ENCODE measurements around the gene ROBO1. TPM values are rescaled to one million over a fixed set of nuclear protein-coding genes. Genes with fewer than 3 reads are reported as not detected.

Gene ROBO1
- total RNA-seq, 1 experiment from 2014 or later, result 14.2 TPM

DNA sequence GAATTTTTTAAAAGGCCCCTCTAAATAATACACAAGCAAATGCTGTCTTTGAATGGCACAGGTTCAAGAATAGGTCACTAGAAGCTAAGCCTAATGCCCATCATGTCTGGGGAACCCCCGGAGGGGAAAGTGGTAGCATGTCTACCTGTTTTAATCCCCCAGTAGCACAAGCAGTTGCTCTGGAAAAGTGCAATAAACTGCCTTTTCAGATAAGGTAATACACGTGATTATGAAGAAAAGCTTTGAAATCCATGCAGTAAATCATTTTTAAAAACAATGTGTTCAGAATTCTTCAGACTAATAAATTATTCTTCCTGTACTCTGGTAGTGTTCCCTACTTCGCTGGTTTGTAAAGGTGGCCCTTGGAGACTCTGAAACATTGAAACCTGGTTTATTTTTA is 922.2 kb downstream of the ROBO1 start:
- no peak for DNase-seq (ENCODE audit: low read depth)

DNA sequence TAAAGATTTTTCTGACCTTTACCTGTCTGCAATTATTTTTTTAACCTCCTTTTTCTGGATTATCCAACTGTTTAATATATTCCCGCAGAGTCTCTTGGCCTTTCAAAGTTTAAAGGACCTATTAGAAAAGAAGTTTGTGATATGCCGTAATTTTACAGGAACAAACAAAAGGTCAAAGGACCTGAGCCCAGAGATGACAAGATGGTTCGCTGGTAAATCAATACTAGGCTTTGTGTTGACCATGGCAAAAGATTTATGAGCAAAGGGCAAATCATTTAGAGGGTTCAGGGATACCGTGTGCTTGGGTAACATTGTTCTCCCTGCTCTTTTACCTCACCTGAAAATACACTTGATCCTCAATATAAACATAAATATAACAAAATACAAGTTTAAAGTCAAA is 923.5 kb downstream of the ROBO1 start:
- no peak for DNase-seq (ENCODE audit: low read depth)

DNA sequence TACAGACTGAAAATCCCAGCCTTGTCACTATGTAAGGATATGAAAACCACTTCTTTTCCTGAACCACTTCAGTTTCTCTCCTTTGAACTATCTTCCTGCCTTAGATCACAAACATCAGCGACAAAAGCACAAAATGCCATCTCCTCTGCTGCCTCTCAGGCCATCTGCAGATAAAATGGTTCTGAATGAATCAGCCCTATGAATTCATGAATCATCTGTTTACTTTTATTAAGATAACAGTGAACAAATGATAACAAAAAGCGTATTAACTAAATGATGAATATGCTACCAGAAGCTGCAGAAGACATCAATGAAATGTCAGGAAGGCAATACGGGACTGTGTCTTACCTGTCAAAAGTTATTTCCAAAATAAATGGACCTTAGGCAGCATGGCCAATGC is 928.1 kb downstream of the ROBO1 start:
- DNase-seq (ENCODE audit: low read depth), result no peak

DNA sequence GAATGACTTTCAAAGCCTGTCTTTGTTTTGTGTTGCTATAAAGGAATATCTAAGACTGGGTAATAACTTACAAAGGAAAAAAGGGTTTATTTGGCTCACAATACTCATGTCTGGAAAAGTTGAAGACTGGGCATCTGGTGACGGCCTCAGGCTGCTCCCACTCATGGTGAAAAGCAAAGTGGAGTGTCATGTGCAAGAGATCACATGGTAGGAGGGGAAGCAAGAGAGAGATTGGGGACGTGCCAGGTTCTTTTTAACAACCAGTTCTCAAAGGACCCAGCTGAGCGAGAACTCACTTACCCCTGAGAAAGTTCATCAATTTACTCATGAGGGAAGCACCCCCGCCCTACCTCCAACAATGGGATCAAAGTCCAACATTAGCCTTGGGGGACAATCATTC is 929.4 kb downstream of the ROBO1 start:
- DNase-seq (ENCODE audit: low read depth), result no peak

DNA sequence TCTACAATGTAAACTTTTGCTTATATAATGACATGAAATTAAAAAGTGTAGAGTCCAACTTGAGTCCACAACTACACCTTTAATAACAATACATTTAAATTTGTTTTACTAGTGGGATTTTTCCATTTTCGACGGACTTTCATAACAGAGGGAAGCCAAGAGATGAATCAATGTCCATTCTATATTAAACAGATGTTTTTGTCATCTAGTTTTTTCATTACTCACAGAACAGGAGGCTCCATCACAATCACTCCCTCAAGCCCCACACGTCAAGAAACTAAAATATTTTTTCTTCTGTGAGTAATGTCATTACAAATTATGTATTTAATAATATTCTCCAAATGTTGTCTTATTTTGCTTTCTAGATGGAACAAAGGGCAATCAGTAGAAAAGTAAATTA is 932.9 kb downstream of the ROBO1 start:
- no peak for DNase-seq (ENCODE audit: low read depth)

DNA sequence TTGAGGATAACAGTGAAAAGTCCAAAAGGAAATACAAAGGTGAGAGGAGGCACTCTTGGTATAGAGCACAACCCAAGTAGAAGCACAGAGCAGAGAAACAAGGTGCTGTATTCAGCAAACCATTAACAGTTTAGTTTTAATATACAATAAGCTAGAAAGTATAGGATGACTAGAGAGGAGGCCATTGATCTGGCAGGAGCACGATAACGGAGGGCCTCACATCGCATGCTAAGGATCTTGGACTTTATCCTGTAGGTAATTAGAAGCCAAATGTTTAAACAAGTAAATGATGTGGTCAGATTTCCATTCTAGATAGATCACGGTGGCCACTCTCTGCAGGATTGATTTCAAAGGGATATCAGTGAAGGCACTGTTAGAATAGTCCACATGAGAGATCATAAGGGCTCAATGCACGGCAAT is 935.0 kb downstream of the ROBO1 start:
- DNase-seq (ENCODE audit: low read depth), result no peak

DNA sequence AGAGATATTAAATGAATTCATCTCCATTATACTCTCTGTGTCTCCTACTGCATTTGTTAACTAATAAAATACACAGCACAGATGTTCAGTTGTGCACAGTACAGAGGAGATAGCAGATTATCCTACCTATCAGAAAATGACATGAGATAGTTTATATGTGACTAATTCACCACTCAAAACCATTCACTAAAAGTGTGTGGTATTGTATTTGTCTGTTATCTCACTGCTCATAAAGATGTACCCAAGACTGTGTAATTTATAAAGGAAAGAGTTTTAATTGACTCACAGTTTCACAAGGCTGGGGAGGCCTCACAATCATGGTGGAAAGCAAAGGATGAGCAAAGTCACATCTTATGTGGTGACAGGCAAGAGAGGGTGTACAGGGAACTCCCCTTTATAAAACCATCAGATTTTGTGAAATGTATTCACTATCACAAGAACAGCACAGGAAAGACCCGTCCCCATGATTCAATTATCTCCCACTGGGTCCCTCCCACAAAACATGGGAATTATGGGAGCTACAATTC is 936.3 kb downstream of the ROBO1 start:
- no peak for DNase-seq (ENCODE audit: low read depth)

DNA sequence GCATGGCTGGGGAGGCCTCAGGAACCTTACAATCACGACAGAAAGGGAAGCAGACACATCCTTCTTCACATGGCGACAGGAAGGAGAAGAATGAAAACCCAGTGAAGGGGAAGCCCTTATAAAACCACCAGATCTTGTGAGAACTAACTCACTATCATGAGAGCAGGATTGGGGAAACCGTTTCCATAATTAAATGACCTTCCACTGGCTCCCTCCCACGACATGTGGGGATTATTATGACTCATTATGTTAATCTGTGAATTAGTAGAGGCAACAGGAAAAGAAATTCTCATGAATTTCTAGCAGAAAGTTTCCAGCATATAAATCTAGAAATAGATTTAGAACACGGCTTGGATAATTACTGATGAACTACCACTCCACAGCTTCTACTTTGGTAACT is 937.3 kb downstream of the ROBO1 start:
- DNase-seq (ENCODE audit: low read depth), result peak; percentile 11

DNA sequence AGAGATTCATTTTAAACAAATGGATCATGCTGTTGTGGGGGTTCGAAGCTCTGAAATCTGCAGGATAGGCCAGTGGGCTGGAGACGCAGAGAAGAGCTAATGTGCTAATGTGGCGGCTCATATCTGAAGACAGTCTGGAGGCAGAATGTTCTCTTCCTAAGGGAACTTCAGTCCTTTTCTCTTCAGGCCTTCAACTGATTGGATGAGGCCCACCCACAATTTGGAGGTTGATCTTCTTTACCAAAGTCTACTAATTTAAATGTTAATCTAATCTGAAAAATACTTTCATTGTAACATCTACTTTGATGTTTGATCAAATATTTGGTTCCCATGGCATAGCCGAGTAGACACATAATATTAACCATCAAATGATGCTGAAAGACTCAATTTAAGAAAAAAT is 940.2 kb downstream of the ROBO1 start:
- no peak for DNase-seq (ENCODE audit: low read depth)

DNA sequence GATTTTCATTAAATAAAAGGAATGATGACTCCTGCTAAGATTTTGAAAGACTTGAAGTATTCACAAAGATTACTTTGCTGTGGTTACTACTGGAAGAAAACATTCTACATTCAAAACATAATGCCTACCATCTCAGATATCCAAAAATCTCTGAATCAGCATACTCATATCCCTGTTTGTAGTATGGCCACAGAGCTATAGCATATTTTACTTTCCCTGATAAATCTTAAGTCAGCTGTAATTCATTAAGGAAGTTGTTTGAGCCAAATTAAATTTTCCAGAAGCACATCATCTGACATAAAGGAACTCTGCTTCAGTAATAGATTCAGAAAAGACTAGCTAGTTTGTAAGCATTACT is 942.0 kb downstream of the ROBO1 start:
- no peak for DNase-seq (ENCODE audit: low read depth)

DNA sequence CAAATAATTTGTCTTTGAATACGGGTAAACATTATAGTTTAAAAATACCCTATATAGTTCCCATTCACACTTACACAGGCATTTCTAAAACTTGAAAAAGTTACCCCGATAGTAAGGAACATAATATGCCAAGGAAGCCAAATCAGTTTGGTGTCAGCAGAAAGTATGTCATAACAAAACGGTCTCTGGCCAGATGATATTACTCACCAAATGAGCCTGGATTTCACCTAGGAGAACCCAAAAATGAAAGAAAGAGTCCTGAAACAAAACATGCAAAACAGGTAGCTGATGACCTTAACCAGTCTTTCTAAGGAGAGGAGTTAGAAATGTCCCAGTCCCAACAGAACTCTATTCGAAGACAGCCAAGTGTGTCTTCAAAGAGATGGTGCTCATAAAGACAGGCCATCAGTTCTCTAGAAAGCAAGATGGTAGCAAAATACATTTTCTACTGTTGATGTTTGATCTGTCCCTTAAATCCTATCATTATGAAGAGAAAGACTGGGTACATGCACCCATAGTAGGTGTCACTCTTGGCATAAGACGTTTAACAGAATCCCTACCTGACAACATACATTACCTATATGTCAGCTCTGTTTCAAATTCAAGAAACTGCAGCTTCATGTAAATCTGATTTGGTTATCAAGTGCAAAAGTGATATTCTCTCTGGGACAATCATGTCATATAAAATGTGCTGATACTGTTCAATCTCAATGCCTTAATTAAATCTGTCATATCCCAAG is 942.5 kb downstream of the ROBO1 start:
- no peak for DNase-seq (ENCODE audit: low read depth)

DNA sequence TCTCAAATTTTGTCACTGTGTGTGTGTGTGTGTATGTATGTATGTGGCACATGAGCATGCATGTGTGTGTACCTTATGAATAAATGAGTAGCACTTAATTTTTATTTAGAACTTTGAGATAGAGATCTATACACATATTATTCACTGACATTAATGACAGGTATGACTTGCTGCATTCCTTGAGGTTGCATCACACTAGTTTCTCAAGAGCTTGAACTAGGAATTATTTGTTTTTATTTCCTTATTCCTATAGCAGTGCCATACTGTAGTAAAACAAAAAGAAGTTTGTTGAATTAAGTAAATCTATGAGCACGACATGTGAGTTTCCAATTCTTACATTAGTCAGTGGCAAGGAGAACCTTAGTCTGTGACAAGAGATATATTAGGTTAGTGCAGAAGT is 943.9 kb downstream of the ROBO1 start:
- peak; percentile 59 for DNase-seq (ENCODE audit: low read depth)

DNA sequence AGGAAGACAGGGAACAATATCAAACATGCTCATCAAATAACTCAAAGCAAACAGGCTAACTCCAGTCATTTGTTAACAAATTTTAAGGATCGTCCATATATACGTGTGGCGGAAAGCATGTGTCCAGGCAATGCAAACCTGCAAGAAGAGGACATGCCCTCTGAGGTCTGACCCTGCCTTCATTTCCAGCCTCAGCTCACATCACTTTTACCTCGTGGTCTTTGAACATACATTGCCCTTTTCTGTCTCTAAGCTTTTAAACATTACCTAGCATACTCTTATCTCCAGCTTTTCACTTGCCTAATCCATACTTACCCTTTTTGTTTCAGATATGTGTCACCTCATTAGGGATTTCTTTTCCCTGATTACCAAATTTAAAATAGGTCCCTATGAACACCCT is 944.4 kb downstream of the ROBO1 start:
- no peak for DNase-seq (ENCODE audit: low read depth)

DNA sequence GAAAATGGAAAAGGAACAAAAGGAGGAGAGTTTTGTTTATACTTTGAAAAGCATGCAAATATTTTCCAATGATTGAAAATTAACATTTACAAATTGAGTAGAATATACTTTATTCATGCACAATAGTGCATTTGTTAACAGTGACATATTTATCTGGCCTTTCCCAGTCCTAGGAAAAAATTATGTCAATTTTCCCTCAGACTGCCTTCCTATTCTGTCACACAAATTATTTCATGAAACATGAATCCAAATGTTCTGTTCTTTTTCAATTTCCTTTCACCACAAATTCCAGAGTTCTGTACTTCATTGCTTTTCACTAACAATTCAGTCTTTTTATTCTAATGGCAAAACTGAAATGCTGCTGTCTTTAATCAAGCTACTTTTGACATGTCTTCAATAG is 945.1 kb downstream of the ROBO1 start:
- DNase-seq (ENCODE audit: low read depth), result no peak

DNA sequence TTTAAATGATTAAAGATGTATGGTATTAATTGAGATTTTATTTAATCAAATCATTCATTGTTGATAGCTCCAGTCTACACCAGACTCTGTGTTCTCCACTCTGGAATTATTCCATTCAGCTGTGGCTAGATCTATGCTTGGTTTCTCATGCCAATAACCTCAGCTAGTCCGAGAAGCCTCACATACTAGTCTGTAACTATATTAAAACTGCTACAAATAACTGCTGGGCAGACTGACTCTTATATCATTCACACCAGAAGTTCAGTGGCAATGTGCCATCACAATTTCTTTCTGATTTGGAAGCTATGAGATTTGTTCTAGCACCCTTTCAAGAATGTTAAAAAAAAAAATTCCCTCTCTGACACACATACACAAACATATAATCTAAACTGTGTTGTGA is 947.3 kb downstream of the ROBO1 start:
- DNase-seq (ENCODE audit: low read depth), result peak; percentile 7

DNA sequence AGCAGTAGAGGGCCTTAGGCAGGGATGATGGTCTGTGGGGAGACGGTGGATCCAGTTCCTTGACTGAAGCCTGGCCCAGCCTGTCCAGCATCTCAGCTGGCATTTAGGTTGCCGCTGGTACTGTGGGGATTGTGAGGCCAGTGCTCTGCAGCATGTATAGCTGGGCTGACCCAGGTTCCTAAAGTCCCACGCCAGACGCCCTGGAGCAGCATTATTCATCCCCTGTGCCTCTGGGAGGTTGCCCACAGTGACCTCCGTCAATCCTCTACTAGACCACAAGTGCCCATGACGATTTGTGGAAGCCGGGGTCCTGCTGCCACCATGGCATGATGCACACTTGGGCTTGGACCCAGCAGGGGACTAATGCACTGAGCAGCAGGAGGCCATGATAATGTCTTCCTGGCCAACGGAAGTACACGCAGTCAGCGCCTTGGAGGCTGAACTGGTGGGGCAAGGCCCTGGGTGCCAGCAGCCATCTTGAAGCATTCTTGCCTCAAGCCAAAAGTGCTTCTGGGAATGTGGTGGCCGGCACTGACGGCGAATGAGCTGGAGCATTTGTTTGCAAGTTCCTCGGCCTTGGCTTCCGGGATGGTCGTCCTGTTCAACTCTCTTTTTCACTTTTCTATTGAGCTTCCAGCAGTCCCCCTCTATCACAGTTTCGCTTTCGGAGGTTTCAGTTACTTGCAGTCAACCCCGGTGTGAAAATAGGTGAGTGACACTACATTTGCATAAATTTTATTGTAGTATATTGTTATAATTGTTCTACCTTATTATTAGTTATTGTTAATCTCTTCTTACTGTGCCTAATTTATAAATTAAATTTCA is 949.4 kb downstream of the ROBO1 start:
- DNase-seq (ENCODE audit: low read depth), result peak; percentile 93

DNA sequence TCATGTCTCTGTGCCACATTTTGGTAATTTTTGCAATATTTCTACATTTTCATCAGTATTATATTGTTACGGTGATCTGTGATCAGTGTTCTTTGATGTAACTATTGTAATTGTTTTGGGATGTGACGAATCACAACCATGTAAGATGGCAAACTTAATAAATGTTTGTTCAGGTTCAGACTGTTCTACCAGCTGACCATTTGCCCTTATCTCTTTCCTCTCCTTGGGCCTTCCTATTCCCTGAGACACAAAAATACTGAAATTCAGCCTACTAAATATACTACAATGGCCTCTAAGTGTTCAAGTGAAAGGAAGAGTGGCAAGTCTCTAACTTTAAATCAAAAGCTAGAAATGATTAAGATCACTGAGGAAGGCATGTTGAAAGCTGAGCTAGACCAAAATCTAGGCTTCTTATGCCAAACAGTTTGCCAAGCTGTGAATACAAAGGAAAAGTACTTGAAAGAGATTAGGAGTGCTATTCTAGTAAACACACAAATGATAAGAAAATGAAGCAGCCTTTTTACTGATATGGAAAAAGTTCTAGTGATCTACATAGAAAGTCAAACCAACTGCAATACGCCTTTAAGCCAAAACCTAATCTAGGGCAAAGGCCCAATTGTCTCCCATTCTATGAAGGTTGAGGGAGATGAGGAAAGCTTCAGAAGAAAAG is 952.8 kb downstream of the ROBO1 start:
- no peak for DNase-seq (ENCODE audit: low read depth)

DNA sequence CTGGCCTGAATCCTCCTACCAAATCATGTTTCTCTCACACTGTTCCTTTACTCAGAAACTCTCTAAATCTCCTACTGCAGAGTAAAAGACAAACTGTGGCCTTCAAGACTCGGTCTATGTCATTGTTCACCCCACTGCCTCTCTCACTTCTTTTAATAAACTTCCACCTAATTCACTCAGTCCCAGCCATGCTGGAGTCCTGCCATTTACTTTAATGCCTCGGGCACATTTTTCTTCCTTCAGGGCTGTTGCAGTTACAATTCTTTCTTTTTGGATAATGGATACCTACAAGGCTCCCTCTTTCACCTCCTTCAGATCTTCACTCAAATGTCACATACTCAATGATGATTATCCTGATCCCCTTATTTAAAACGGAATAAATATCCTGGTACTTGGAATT is 955.6 kb downstream of the ROBO1 start:
- peak; percentile 51 for DNase-seq (ENCODE audit: low read depth)

DNA sequence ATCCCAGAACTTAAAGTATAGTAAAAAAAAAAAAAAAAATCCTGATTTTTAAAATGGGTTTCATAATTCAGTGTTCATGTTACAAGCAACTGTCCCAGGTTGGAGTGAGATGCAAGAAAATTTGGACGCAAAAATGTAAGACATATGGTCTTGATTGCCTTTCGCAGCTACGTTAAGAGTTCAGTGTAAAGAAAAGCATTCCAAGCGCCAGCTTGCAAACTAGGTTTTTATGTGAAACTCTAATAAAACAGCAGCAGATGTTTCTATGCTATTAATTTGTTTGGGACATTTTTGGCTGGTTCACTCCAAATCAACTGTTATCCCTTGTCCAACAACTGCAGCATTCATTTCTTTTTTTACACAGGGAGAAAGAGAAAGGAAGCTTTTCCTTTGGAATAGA is 957.8 kb downstream of the ROBO1 start:
- no peak for DNase-seq (ENCODE audit: low read depth)

DNA sequence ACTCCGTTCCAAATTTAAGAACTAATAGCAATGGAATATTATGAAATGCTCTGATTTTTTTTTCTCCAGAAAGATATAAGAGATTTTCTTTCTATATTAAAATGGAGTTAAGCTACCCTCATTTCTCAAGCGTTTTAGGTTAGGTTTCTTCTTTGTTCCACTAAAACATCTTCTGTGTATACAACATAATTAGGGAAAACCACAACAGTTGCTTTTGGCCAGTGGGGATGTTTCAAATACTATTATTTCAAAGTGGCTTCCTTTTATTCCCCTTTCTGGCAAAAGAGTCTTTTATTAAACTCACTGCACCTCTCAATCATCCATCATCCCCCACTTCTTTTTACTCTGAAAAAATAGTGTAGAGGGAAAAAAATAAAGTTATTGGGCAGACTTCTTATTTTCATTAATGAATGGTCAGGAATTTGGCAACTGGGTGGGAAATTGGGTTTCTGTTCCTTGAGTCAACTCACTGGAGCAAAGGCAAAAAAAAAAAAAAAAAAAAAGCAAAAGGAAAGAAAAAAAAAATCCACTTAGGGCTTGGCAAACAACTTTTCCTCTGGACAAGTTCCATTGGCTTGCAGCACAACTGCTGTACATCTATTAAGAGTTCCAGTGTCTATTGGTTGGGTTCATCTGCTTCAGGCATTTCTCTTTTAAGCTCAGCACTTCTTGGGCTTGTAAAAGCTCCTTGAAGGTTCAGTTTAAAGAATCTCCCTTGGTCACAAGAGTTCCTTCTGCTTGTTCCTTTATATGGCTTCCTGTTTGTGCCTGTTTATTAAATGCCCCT is 963.4 kb downstream of the ROBO1 start:
- peak; percentile 42 for DNase-seq (ENCODE audit: low read depth)

DNA sequence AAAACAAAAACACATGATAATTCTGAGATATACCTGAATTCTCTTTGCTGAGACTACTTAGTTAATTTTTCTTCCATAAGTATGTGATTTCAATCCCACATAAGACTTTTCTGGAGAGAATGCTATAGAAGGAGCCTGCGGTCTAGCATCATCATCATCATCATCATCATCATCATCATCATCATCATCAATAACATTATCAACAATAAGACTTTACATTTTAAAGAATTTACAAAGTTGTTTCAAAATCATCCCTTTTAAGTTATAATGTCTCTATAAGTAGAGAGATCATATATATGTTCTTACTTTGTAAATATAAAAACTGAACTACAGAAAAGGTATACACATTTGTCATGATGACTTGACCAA is 965.3 kb downstream of the ROBO1 start:
- no peak for DNase-seq (ENCODE audit: low read depth)

All from M059J (cell line).